Measurements from ENCODE around the gene NPHP4.

- no peak for TF ChIP-seq CTCF (IDR thresholded peaks at IDR 0.05 in 2 of 3, conservative IDR thresholded peaks at IDR 0.05 in 1 of 3; ENCODE audit: borderline replicate concordance in 1 of 3, insufficient read depth in 1 of 3, low read depth in 2 of 3, low read length in 2 of 3)
- TF ChIP-seq EZH2phosphoT487 (IDR thresholded peaks at IDR 0.05; ENCODE audit: borderline replicate concordance), result no peak
- no peak for TF ChIP-seq POLR2A (IDR thresholded peaks at IDR 0.05; ENCODE audit: borderline replicate concordance, extremely low read depth, insufficient read depth, insufficient read length)
- no peak for TF ChIP-seq CEBPB (IDR thresholded peaks at IDR 0.05; ENCODE audit: low read depth)
- TF ChIP-seq POLR2AphosphoS5 (IDR thresholded peaks at IDR 0.05; ENCODE audit: low read depth, low read length), result no peak
- TF ChIP-seq ZNF274 (IDR thresholded peaks at IDR 0.05; ENCODE audit: low read depth, low read length), result no peak
- TF ChIP-seq EGR1 (IDR thresholded peaks at IDR 0.05; ENCODE audit: low read depth), result no peak
- no peak for TF ChIP-seq ATF3 (IDR thresholded peaks at IDR 0.05)
- no peak for TF ChIP-seq MAX (IDR thresholded peaks at IDR 0.05)
- no peak for TF ChIP-seq EZH2 (IDR thresholded peaks at IDR 0.05)
- no peak for TF ChIP-seq ZFX (IDR thresholded peaks at IDR 0.05)
These were observed 8.4 kb upstream of the NPHP4 start for GRCh38 chr1:6000444-6001288.
